Measurements from ENCODE around the gene C5orf47. TPM values are rescaled to one million over a fixed set of nuclear protein-coding genes. Genes with fewer than 3 reads are reported as not detected.

Gene C5orf47
- total and polyA plus RNA-seq, 2 of the 8 experiments (the other 6 are each of a cell fraction or from before 2014, with no cell fraction given), result 0.11 TPM; not detected in 1

- TF ChIP-seq CBX8 (IDR thresholded peaks at IDR 0.05; ENCODE audit: borderline replicate concordance, low read depth, low read length) (no peak), EZH2 (IDR thresholded peaks at IDR 0.05; ENCODE audit: low read depth, low read length, severe bottlenecking) (no peak), CREB1 (IDR thresholded peaks at IDR 0.05) (no peak), BRCA1 (IDR thresholded peaks at IDR 0.05; ENCODE audit: low read depth, low read length) (no peak), RFX5 (IDR thresholded peaks at IDR 0.05; ENCODE audit: borderline replicate concordance, low read depth, low read length) (no peak)
These were observed 20.0 kb downstream of the C5orf47 start (continued) for GRCh38 chr5:174008922-174009321.

Data from H1 (cell line).